ELR (cell line): ENCODE measurements around the gene UBE2E1.

Experiments
- DNase-seq: peaks from one replicate; pipeline ENCODE4 v3.0.0-alpha.2; 2015; ENCODE audit warnings: low read depth

Gene UBE2E1

GRCh38 chr3:23795096-23795495 is 10.7 kb upstream of the UBE2E1 start:
- DNase-seq = no peak

- no peak for DNase-seq
Measured at GRCh38 chr3:23796518-23796917, 9.2 kb upstream of the UBE2E1 start.

- no peak for DNase-seq
Measured at GRCh38 chr3:23797491-23797890, 8.3 kb upstream of the UBE2E1 start.

- no peak for DNase-seq
Measured at GRCh38 chr3:23798456-23798855, 7.3 kb upstream of the UBE2E1 start.

DNA sequence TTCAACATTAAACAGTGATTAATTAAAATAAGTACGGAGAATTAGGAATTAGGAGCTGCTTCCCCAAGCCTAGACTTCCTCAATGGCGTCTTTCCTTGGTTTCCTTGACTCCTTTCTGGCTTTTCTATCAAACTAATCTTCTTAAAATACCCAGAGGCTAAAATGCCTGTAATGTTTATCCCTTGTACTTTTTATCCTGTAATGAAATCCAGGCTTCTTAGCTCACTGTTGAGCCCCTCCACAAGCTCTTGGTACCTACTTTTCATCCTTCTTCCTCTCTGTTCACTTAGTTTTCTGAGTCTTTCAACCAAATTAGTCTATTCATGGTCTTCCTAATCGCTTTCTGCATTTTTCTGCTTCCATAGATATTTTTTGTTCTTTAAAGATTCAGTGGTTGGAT is 6.9 kb upstream of the UBE2E1 start:
- DNase-seq = no peak

GRCh38 chr3:23800731-23801130 is 5.0 kb upstream of the UBE2E1 start:
- DNase-seq = peak; percentile 29

DNA sequence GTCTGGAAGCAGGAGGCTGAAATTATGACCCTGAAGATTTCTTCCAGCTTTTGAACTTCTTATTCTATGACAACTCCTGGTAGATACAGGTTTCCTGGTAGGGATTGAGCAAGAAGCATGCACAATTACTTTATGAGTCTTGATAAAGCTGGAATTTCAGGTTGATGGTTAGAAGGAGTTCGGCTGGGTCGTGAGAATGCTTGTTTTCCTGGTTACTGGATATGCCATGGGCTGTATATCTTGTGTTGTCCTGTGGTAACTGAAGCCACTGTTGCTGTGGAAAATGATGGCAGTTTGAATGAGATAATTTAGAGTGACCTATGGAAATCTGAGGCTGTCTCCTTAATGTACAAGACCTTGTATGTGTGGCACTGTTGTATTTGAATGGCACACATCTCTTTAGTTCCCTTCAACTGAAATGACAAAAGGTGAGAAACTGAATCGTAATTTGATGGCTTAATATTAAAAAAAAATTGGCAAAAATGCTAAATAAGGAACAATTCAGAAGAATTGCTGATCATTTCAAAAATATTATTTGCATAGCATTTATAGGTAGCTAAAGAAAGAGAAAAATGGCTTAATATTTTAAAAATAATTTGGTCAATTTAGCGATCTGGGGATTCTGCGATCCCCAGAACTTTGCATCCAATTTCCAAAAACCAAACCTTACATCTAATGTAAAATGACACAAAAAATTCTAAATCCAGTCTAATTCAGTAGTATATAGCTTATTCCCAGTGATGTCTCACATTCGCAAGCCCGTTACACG is 1.1 kb upstream of the UBE2E1 start:
- no peak for DNase-seq

DNA sequence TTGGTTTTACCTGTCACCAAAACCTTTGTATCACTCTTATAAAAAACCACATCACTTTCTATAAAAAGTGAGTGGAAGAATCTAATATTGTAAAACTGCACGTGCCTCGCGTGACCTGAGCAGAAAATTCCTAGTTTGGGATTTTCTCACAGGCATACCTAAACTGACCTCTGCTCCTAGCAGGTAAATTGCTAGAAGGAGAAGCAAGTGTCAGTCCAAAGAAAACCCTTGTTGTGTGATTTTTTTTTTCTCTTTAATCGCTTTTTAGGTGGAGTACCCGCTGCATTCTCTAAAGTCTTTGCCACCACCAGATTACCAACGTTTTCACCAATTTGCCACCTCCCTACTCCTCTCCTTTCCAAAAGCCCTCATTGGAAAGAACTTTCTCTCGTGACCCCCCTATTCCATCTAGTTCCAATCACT is 534 bp upstream of the UBE2E1 start:
- no peak for DNase-seq

DNA sequence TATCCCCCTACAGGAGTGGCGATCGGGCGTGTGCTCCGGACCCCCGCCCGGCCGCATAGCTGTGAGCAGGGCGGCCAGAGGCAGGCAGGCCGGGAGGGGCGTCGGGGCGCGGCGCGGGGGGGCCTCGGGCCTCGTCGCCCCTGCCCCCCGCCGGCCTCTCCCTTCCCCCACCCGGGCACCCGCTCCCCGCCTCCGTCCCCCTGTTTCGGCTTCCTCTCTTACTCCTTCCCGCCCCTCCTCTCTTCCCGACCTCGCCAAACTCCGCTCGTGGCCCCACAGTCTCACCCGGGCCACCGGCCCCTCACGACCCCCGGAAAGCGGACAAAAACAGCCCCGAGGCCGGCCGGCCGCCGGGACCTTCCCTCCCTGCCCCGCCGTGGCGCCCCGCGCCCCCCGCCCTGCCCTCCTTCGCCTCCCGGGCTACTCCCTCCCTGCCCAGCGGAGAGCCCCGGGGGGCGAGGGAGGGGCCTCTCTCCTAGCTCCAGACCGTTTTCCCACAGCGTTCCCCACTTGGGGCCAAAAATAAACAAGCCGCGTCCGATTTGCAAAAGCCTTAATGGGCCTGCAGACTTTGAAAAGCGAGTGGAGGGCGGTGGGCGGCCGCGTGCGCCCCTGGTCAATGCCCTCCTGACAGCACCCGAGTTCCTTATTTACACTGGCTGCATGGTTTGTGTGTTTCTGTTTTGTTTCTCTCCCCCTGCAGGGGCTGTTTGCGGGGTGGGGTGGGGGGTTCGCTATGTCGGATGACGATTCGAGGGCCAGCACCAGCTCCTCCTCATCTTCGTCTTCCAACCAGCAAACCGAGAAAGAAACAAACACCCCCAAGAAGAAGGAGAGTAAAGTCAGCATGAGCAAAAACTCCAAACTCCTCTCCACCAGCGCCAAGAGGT is 1.0 kb downstream of the UBE2E1 start:
- DNase-seq = peak; percentile 36

GRCh38 chr3:23807424-23808015 is 1.8 kb downstream of the UBE2E1 start:
- DNase-seq = no peak

DNA sequence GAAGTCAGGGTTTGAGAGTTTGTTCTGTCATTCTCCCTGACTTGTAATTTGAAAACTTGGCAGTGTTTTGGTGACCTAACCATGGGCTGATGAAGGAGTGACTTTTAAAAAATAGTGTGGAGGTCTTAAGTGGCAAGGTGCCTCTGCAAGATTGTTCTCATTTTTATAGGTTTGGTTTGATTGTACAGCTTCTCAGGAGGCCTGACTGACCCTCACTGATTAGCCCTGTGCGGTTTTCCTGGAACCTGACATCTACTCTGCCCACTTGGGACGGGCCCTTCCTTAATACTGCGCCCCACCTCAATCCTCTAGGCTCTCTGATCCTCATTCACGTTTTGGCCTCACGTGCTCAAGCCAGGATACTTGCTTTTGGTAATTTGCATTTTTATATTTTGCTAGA is 2.8 kb downstream of the UBE2E1 start:
- no peak for DNase-seq

DNA sequence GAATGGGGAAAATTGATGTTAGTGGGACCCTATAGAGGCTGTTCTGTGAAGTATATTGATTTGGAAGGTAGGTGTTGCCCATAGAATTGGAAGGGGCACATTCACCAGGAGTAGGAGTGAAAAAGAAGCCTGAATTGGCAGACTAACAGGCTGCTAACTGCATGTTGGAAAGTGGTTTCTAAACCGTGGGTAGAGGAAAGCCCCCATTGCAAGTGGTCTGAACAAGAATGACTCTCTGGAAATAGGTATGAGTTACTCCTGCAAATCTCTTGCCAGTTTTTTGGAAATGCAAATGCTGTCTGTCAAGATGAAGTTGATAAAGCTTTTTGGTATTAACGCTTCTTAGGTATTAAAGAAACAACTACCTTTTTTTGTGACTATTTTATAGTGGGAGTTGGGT is 3.5 kb downstream of the UBE2E1 start:
- no peak for DNase-seq

DNA sequence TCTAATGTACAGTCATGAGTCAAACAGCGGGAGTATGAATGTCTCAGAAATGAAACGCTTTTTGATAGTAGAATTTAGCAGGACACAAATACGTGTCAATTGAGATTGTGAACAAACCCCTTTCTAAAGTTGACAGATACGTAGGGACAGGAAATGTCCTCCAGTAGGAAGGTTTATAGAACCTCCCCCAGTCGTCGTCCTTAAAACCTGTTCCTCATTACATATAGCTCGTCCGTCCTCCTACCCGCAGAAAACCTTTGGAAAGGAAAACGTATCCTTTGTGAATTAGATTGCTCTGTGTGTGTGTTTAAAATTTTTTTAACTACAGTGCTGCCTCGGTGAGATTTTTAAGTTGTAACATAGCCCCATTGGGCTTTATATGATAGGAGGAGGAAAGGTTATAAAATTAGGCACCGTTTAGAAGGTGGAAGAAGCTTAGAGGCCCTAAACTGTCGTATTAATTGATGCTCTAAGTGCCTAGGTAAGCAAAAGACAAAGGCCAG is 4.1 kb downstream of the UBE2E1 start:
- DNase-seq = no peak

DNA sequence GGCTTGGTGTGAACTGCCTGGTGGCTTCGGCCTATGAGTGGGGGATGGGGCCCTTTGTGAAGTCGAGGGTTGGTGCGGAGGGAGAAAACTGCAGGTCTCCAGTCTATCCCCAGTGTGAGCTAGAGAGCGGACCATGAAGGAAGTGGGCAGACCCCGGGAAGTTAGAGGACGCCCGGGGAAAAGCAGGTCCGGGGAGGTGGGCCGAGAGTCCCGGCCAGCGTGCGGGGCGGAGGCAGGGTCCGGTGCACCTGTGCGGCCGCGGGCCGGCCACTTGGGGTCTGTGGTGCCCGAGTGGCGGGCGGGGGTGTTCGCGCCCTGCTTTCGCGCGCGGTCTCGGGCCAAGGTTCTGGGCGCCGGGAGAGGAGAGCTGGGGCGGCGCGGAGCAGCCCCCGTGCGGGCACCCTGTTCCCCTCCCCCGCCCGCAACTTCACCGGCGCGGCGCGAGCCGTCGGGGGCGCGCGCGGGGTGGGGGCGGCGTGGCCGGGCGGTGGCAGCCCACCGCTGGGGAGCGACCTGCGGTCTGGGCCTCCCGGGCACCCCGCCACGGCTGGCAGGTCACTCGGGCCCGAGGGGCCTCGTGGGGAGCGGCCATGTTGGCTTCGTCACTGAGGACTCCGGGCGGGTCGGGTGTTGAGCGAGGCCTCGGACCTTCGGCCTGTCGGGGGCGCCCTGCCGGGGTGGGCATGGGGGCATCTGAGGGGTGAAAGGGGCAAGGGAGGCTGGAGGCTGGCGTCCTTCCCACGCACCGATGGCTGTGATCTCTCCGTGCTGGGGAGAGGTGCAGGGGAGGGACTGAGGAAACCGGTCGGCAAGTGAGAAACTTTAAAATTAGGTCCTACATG is 4.8 kb downstream of the UBE2E1 start:
- DNase-seq = peak; percentile 61

DNA sequence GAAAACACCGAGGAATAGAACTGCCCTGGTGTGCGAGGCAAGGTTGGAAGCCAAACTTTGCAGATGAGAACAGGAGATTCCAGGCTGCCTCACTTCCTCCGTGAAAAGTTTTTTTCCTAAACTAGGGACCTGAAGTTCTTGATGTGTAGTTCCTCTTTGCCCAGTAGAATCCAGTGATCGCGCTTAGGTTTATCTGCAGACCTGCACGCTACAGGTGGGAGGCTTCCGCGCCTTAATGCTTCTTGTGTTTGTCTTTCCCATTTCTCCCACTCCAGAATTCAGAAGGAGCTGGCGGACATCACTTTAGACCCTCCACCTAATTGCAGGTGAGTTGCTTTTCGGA is 5.4 kb downstream of the UBE2E1 start:
- no peak for DNase-seq

- no peak for DNase-seq
Measured at GRCh38 chr3:23811919-23812318, 6.2 kb downstream of the UBE2E1 start.

GRCh38 chr3:23815879-23816278 is 10.1 kb downstream of the UBE2E1 start:
- no peak for DNase-seq

DNA sequence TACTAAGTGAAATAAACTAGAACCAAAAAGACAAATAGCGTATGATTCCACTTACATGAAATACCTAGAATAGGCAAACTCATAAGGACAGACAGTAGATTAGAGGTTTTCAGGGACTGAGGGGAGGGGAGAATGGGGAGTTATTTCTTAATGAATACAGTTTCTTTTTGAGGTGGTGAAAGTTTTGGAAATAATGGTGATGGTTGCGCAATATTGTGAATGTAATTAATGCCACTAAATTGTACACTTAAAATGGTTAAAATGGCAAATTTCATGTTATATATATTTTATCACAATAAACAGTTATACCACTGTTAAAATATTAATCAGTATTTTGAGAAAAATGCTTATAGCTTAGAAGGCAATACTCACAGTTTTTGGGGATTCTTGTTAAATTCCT is 11.0 kb downstream of the UBE2E1 start:
- no peak for DNase-seq

DNA sequence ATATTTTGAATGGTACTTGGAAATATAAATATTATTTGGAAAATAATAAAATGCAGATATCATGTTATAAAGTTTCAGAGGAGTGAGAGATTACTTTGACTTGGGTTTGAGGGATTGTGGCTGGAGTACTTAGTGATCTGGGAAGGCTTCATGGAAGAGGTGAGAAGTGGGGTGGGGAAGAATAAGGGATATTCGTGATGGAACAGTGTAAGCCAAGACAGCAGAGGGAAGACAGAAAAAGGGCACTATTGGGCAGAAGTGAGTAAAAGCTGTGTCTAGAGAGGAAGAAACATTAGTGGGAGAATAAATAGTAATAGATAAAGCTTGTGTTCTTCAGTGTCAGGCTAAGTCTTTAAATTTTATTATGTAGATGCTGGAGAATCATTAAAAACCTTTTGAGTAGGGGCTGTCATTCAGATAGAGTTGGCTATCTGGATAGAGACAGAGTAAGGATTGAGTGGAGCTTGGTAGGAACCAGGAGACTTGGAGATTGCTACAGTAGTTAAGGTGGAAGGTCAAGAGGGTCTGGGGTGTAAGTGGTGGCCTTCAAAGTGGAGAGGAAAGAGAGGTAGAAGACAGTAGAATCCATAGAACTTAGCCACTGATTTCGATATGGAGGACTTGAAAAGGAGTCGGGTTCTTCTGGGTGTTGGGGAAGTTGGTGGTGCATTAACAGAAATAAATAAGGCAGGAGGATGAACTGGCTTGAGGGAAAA is 11.9 kb downstream of the UBE2E1 start:
- DNase-seq = no peak

- no peak for DNase-seq
Measured at GRCh38 chr3:23819599-23820360, 14.0 kb downstream of the UBE2E1 start.

- DNase-seq = no peak
Measured at GRCh38 chr3:23820888-23821287, 15.1 kb downstream of the UBE2E1 start.
